Stomach (tissue), 4 donors: ENCODE data around the gene PDE4D.

Source experiments
- POLR2A ChIP-seq, 4 donors: fragments of 450-650 bp; IDR thresholded peaks; one replicate each; pipeline ENCODE4 v1.6.1; 2016; ENCODE audit warnings: antibody characterized with exemption in 4 of 4, control low read depth in 2 of 4, mild to moderate bottlenecking in 1 of 4, moderate library complexity in 1 of 4
- POLR2AphosphoS5 ChIP-seq, 3 donors: sonication (generic); formaldehyde crosslinking; IDR thresholded peaks; one replicate each; pipeline ENCODE4 v1.6.1; 2016; ENCODE audit warnings: antibody characterized with exemption in 3 of 3
- TF ChIP-seq, protein P1 (sequence below), 7 experiments: fragments of 450-650 bp in 4 of 7; fragments of 200-600 bp in 3 of 7; sonication (generic) in 3 of 7; IDR thresholded peaks; one replicate each; pipeline ENCODE4 v1.5.1; 2016 to 2019; ENCODE audit warnings: antibody characterized with exemption in 7 of 7, control low read depth in 2 of 7, mild to moderate bottlenecking in 1 of 7

DNA sequence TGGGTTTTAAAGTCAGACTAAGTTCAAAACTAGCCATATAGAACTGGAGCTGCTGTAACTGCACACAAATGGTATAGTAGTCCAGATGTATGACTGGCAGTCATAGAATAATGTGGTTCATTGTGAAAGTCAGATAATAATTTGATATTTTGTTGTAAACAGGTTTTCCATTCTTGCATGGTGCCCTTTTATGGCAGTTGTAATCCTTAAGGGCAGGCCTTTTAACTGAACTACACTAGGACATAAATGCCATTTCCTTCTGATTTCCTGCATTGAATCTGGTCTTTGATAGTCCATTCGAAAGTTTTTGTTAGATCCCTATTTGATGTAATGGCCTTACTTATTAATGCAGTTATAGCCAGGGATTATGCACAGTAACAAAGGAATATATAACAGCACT is 632.6 kb downstream of the PDE4D start:
- TF ChIP-seq, protein P1, sequence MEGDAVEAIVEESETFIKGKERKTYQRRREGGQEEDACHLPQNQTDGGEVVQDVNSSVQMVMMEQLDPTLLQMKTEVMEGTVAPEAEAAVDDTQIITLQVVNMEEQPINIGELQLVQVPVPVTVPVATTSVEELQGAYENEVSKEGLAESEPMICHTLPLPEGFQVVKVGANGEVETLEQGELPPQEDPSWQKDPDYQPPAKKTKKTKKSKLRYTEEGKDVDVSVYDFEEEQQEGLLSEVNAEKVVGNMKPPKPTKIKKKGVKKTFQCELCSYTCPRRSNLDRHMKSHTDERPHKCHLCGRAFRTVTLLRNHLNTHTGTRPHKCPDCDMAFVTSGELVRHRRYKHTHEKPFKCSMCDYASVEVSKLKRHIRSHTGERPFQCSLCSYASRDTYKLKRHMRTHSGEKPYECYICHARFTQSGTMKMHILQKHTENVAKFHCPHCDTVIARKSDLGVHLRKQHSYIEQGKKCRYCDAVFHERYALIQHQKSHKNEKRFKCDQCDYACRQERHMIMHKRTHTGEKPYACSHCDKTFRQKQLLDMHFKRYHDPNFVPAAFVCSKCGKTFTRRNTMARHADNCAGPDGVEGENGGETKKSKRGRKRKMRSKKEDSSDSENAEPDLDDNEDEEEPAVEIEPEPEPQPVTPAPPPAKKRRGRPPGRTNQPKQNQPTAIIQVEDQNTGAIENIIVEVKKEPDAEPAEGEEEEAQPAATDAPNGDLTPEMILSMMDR (IDR thresholded peaks at IDR 0.05), result no peak
- TF ChIP-seq POLR2A (IDR thresholded peaks at IDR 0.05) (no peak), POLR2AphosphoS5 (IDR thresholded peaks at IDR 0.05) (no peak)
